H1 (cell line): ENCODE measurements around the gene ALK.

Experiments used
- CEBPB ChIP-seq: IDR thresholded peaks from 2 replicates; pipeline ENCODE4 v1.6.1; 2012; ENCODE audit warnings: low read depth, low read length
- CREB1 ChIP-seq: IDR thresholded peaks from 2 replicates; pipeline ENCODE4 v1.6.1; 2012; ENCODE audit warnings: inconsistent platforms
- EGR1 ChIP-seq: IDR thresholded peaks from 2 replicates; pipeline ENCODE4 v1.6.1; 2011; ENCODE audit warnings: low read depth, low read length, borderline replicate concordance
- EP300 ChIP-seq, 2 experiments: IDR thresholded peaks; 1 replicate in 1 of 2; 2 replicates in 1 of 2; pipeline ENCODE4 v1.6.1; 2011 to 2012; ENCODE audit warnings: low read depth in 2 of 2, low read length in 2 of 2, mild to moderate bottlenecking in 2 of 2, borderline replicate concordance in 1 of 2, inconsistent platforms in 1 of 2, moderate library complexity in 1 of 2
- EZH2 ChIP-seq: fragments of 200-600 bp; sonication (generic); IDR thresholded peaks from 2 replicates; pipeline ENCODE4 v1.7.1; 2012; ENCODE audit warnings: low read depth, mild to moderate bottlenecking, moderate library complexity, low read length, inconsistent platforms; ENCODE audit not compliant: severe bottlenecking
- GTF2F1 ChIP-seq: IDR thresholded peaks from 2 replicates; pipeline ENCODE4 v1.6.1; 2012; ENCODE audit warnings: low read depth, low read length, improper control_type of control experiment, borderline replicate concordance
- HDAC6 ChIP-seq: IDR thresholded peaks from one replicate; pipeline ENCODE4 v1.7.1; 2012; ENCODE audit warnings: low read depth, mild to moderate bottlenecking, inconsistent platforms, low read length, moderate library complexity
- JUND ChIP-seq: IDR thresholded peaks from 2 replicates; pipeline ENCODE4 v1.6.1; 2011; ENCODE audit warnings: mild to moderate bottlenecking, improper control_type of control experiment, low read length
- RBBP5 ChIP-seq: IDR thresholded peaks from 2 replicates; pipeline ENCODE4 v1.7.1; 2012; ENCODE audit warnings: low read depth, mild to moderate bottlenecking, inconsistent platforms, low read length, moderate library complexity, borderline replicate concordance
- SRF ChIP-seq: IDR thresholded peaks from 2 replicates; pipeline ENCODE4 v1.6.1; 2011; ENCODE audit warnings: mild to moderate bottlenecking, low read depth, low read length, moderate library complexity
- TAF1 ChIP-seq: IDR thresholded peaks from 2 replicates; pipeline ENCODE4 v1.6.1; 2011; ENCODE audit warnings: mild to moderate bottlenecking, low read depth, low read length
- TBP ChIP-seq: IDR thresholded peaks from 2 replicates; pipeline ENCODE4 v1.6.1; 2011; ENCODE audit warnings: low read depth, low read length, improper control_type of control experiment
- TF ChIP-seq, protein P1 (sequence below), 3 experiments: IDR thresholded peaks; 1 replicate in 2 of 3; 2 replicates in 1 of 3; pipeline versions ENCODE4 v1.5.1 to v1.6.1; 2011; ENCODE audit warnings: low read length in 3 of 3, mild to moderate bottlenecking in 3 of 3, inconsistent platforms in 2 of 3, low read depth in 1 of 3, moderate library complexity in 1 of 3; ENCODE audit not compliant: insufficient read depth in 1 of 3; ENCODE audit errors: control extremely low read depth in 1 of 3

DNA sequence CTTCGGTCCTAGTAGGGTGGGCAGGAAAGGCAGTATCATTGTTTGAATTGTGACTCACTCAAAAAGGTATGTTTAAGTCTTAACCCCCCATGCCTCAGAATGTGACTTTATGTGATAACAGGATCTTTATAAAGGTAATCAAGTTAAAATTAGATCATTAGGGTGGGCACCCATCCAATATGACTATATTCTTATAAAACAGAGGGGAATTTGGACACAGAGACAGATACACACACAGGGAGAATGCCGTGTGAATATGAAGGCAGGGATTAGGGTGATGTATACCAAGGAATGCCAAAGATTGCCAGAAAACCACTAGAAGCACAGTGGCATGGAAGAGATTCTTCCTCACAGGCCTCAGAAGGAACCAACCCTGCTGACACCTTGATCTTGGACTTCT lies 524.3 kb downstream of the ALK start:
- TF ChIP-seq JUND (no peak), CEBPB (no peak), GTF2F1 (no peak), TAF1 (no peak), EP300 (IDR thresholded peaks at IDR 0.05; ENCODE audit: borderline replicate concordance in 1 of 2, low read depth in 2 of 2, low read length in 2 of 2) (no peak), SRF (no peak), RBBP5 (no peak), EZH2 (no peak), CREB1 (no peak), EGR1 (no peak), TBP (no peak), HDAC6 (no peak)
- TF ChIP-seq, protein P1, sequence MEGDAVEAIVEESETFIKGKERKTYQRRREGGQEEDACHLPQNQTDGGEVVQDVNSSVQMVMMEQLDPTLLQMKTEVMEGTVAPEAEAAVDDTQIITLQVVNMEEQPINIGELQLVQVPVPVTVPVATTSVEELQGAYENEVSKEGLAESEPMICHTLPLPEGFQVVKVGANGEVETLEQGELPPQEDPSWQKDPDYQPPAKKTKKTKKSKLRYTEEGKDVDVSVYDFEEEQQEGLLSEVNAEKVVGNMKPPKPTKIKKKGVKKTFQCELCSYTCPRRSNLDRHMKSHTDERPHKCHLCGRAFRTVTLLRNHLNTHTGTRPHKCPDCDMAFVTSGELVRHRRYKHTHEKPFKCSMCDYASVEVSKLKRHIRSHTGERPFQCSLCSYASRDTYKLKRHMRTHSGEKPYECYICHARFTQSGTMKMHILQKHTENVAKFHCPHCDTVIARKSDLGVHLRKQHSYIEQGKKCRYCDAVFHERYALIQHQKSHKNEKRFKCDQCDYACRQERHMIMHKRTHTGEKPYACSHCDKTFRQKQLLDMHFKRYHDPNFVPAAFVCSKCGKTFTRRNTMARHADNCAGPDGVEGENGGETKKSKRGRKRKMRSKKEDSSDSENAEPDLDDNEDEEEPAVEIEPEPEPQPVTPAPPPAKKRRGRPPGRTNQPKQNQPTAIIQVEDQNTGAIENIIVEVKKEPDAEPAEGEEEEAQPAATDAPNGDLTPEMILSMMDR (IDR thresholded peaks at IDR 0.05; ENCODE audit: control extremely low read depth in 1 of 3, insufficient read depth in 1 of 3, low read depth in 1 of 3, low read length in 3 of 3) = no peak
